Muscle layer of duodenum (tissue), 2 donors: ENCODE results near the gene OR1A1.
"Not testable (repeated sequence)": the region's sequence is repeated elsewhere in the genome, so short reads cannot be mapped to it uniquely, and the experiment has no call there.

Source experiments
- H3K27ac ChIP-seq: one replicate; pipeline ENCODE4 v1.7.0; 2013; ENCODE audit warnings: mild to moderate bottlenecking, low read length
- H3K27me3 ChIP-seq: one replicate; pipeline ENCODE4 v1.7.0; 2013; ENCODE audit warnings: low read depth, mild to moderate bottlenecking, control low read depth, low read length
- H3K36me3 ChIP-seq, 2 donors: one replicate each; pipeline ENCODE4 v1.7.0; 2013; ENCODE audit warnings: low read length in 2 of 2, control low read depth in 1 of 2, mild to moderate bottlenecking in 1 of 2; ENCODE audit not compliant: insufficient read depth in 2 of 2, control insufficient read depth in 1 of 2
- H3K4me1 ChIP-seq, 2 donors: one replicate each; pipeline ENCODE4 v1.7.0; 2013; ENCODE audit warnings: low read length in 2 of 2, mild to moderate bottlenecking in 2 of 2, control low read depth in 1 of 2, moderate library complexity in 1 of 2; ENCODE audit not compliant: insufficient read depth in 2 of 2, control insufficient read depth in 1 of 2
- H3K4me3 ChIP-seq, 2 donors: one replicate each; pipeline ENCODE4 v1.7.0; 2013; ENCODE audit warnings: low read length in 2 of 2, low read depth in 1 of 2, mild to moderate bottlenecking in 1 of 2
- H3K9me3 ChIP-seq, 2 donors: one replicate each; pipeline ENCODE4 v1.7.0; 2013; ENCODE audit warnings: low read length in 2 of 2, control low read depth in 1 of 2, mild to moderate bottlenecking in 1 of 2; ENCODE audit not compliant: control insufficient read depth in 1 of 2
- donor health status: healthy.

The OR1A1 gene

DNA sequence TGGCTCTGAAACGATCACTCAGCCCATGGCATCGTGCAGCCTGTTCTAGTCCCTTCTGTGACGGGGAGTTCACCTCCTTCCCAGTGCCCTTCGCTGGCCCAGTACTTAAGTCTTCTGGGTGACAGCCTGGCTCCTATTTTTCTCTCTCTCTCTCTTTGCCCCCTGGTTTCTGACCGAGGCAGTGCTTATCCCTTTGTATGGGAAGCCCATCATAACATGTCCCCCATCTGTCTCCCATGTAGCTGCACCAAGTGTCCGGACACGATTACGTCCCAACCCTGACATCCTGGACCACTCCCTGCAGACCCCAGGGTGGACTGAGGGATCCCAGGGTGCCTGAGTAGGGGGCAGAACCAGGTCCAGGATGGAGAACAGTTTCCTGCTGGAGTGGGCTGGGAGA is 24.8 kb downstream of the OR1A1 start:
- not testable (repeated sequence) for H3K4me1 ChIP-seq, H3K27me3 ChIP-seq, H3K9me3 ChIP-seq, H3K27ac ChIP-seq, H3K36me3 ChIP-seq, H3K4me3 ChIP-seq

DNA sequence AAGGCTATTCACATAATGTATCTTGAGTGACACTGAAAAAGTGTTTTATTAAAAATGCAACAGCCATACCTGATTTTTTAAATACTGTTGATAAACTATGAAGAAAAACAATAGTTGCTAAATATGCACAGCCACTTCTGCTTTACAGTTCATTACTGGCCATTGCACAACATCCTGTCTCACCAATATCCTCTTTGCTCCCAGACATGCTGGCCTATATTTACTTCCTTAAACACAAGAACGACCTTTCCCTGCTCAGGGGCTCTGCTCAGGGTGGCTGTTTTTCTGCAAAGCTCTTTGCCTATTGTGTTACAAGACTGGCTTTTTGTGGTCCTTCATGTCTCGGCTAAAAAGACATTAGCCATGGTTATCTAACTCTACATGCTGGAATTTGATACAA is 31.2 kb downstream of the OR1A1 start:
- H3K27ac ChIP-seq, H3K9me3 ChIP-seq, H3K27me3 ChIP-seq, H3K36me3 ChIP-seq, H3K4me1 ChIP-seq, H3K4me3 ChIP-seq: not testable (repeated sequence)

DNA sequence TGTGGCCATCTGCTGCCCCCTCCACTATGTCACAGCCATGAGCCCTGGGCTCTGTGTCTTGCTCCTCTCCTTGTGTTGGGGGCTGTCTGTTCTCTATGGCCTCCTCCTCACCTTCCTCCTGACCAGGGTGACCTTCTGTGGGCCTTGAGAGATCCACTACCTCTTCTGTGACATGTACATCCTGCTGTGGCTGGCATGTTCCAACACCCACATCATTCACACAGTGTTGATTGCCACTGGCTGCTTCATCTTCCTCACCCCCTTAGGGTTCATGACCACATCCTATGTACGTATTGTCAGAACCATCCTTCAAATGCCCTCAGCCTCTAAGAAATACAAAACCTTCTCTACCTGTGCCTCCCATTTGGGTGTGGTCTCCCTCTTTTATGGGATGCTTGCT is 33.6 kb downstream of the OR1A1 start:
- H3K27me3 ChIP-seq, H3K4me1 ChIP-seq, H3K4me3 ChIP-seq, H3K9me3 ChIP-seq, H3K36me3 ChIP-seq, H3K27ac ChIP-seq: not testable (repeated sequence)

DNA sequence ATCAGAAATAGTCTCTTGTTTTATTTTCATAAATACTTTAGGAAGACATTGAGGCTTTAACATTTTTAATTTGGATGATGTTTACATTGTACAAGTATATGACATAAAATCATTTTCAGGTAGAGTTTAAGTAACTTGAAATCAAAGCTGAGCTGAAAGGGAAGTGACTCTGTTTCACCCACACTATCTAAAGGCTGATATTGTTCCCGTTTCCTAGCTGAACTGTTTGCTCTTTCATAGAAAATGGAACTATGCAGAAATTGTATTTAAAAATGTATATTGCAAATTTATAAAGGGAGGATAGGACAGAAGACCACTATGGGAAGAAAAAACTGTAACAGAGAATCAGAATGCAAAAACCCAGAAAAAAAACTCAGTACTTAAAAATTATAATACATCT is 37.4 kb downstream of the OR1A1 start:
- H3K4me1 ChIP-seq, H3K27me3 ChIP-seq: not testable (repeated sequence)

DNA sequence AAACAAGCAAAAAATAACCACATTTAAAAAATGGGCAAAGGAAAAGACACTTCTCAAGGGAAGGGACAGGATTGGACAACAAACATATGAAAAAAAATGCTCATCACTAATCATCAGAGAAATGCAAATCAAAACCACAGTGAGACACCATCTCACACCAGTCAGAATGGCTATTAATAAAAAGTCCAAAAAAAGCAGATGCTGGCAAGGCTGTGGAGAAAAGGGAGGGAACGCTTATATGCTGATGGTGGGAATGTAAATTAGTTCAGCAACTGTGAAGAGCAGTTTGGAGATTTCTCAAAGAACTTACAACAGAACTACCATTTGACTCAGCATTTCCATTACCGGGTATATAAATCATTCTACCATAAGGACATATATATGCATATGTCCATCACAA is 41.5 kb downstream of the OR1A1 start:
- not testable (repeated sequence) for H3K4me3 ChIP-seq, H3K36me3 ChIP-seq, H3K27ac ChIP-seq, H3K9me3 ChIP-seq, H3K4me1 ChIP-seq, H3K27me3 ChIP-seq

More for the DNA sequence above, 37.4 kb downstream of the OR1A1 start:
- H3K4me3 ChIP-seq, H3K9me3 ChIP-seq, H3K36me3 ChIP-seq, H3K27ac ChIP-seq: not testable (repeated sequence)

DNA sequence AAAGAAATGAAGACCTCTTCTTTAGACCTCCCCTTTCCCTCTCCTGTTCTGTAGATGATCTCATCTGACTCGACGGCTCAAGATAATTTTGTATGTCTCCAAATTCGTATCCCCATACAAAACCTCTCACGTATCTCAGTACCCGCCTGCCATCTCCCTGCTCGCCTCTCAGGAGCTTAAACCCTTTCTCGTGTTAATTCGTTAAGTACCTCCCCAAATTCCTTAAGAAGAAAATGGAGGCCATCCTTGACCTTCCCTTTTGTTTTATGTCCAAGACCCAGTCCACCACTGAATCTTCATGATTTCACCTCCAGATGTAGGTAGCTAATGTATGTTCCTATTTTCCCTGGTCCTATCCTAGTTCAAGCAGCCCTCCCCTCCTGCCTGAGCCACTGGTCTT is 49.1 kb downstream of the OR1A1 start:
- no peaks in the 10 kb centered on the region for H3K27me3 ChIP-seq
- no peaks in the 10 kb centered on the region for H3K36me3 ChIP-seq
- no peak overlapping the region for H3K27ac ChIP-seq
- H3K4me3 ChIP-seq, result no peak overlapping the region
- no peaks in the 10 kb centered on the region for H3K4me1 ChIP-seq
- no peaks in the 10 kb centered on the region for H3K9me3 ChIP-seq

DNA sequence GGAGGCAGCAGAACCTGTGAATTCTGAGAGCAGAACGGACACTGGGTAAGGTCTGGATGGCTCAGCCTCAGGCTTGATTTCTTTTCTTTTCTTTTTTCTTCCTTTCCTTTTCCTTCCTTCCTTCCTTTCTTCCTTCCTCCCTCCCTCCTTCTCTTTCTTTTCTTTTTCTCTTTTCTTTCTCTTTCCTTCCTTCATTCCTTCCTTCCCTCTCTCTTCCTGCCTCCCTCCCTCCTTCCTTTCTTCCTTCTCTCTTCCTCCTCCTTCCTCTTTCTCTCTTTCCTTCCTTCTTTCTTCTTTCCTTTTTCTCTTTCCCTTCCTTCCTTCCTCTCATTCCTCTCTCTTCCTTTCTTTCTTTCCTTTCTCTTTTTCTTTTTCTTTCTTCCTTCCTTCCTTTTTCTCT is 52.7 kb downstream of the OR1A1 start:
- Histone ChIP-seq H3K4me3 (no peak overlapping the region), H3K9me3 (no peaks in the 10 kb centered on the region), H3K36me3 (no peaks in the 10 kb centered on the region), H3K27ac (no peak overlapping the region), H3K4me1 (no peaks in the 10 kb centered on the region), H3K27me3 (no peaks in the 10 kb centered on the region)

DNA sequence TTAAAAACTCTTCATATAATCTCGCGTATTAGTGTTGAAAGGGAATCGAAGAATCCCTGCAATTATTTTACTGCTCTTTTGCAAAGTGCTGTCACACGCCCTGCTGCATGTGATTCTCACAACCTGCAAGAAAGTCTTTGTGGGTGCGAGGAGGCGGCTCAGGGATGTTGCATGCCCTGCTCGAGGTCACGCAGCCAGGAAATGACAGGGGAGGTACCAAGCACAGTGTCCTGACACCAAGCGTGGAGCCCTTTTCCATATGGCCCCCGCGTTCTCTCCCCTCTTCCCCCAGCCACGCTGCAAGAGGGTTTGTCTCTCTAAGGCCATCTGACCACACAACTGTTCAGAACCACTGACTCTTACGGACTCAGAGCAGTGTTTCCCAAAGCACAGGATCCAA is 53.1 kb downstream of the OR1A1 start:
- Histone ChIP-seq H3K9me3 (no peaks in the 10 kb centered on the region), H3K27me3 (no peaks in the 10 kb centered on the region), H3K27ac (no peak overlapping the region), H3K4me1 (no peaks in the 10 kb centered on the region), H3K36me3 (no peaks in the 10 kb centered on the region), H3K4me3 (no peak overlapping the region)
